Muscle of arm (tissue), 12 donors: ENCODE results near the gene PITPNM3. TPM values are rescaled to one million over a fixed set of nuclear protein-coding genes. Genes with fewer than 3 reads are reported as not detected.

ENCODE experiments used
- DNase-seq: peaks from one replicate; pipeline ENCODE4 v3.0.0-alpha.2; 2013
- polyA plus RNA-seq, 12 donors: library from polyadenylated mRNA; unstranded; fragments of 120-200 nt; gene quantifications; one replicate each; pipeline ENCODE4 v1.2.1, GENCODE V29; 2013; ENCODE audit not compliant: insufficient read length in 12 of 12

The PITPNM3 gene
- polyA plus RNA-seq, 12 donors = 2.5 to 10.3 (median 5.8) TPM; not detected in 1

GRCh38 chr17:6482105-6482455, 74.3 kb downstream of the PITPNM3 start:
- no peak for DNase-seq

DNA sequence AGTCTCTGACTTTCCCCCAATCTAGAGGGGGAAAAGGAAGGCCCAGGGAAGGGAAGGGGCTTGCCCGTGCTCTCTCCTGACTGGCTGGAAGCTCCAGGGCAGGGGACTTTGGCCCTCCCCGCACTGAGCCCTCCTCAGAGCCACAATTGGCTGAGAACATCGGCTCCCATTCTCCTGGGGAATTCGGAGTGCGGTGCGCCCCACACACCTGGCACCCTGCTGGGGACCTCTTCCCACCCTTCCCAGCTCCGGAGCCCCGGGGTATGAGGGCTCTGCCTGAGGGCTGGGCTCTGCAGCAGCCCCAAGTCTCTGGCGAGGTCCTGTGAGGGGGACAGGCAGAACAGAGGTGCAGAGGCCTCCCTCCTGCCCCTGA, 76.1 kb downstream of the PITPNM3 start:
- DNase-seq = no peak

DNA sequence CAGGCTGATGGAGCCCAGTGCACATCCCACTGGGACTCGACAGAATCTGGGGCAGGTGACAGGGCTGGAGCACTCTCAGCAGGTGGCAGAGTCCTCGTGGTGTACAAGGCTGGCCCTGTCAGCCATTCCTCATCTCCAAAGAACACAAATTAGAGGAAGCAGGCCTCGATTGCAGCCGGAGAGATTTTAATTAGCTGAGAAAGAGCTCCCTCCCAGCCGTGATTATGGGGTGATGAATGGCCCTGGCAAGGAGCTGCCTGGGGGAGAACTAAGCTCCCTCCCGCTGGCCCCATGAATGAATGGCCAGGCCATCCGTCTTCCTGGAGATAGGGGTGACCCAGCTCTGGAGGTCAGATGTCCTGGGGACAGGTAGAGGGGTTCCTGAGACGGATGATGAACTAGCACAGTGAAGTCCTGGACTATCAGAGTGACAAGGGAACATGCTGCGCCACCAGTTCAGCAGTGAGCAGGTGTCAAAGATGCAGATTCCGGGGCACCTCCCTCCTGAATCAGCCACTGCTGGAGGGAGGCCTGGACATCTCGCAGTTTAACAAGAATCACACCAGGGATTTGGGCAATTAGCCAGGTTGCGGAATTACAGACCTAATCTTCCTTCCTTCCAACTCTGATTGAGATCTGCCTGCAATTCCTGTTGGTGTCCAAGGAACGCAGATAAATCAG, 76.6 kb downstream of the PITPNM3 start:
- no peak for DNase-seq

GRCh38 chr17:6478486-6478885, 77.9 kb downstream of the PITPNM3 start:
- no peak for DNase-seq

DNA sequence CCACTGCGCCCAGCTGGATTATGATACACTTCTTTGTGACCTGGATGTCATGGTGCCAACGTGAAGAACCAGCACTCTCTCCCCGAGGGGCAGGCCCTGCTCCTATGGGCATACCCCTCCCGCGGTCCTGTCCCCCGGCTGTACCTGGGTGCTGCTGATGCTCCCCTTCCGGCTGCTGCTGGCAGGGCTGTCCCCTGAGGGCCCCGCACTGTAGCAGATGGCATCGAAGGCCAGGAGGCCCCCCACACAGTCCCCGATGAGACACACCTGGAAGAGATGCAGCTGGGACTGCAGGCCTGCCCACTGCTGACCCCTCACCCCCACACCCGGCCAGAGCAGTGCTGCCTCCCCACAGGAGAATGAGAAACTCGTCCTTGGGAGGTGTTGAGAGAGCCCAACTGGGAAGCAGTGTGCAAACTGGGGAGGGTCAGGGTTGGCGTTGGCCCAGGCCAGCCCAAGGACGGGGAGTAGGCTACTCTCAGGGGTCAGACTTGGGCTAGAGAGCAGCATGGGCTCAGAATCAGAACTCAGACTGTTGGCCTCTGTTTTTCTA, 78.4 kb downstream of the PITPNM3 start:
- DNase-seq = no peak

DNA sequence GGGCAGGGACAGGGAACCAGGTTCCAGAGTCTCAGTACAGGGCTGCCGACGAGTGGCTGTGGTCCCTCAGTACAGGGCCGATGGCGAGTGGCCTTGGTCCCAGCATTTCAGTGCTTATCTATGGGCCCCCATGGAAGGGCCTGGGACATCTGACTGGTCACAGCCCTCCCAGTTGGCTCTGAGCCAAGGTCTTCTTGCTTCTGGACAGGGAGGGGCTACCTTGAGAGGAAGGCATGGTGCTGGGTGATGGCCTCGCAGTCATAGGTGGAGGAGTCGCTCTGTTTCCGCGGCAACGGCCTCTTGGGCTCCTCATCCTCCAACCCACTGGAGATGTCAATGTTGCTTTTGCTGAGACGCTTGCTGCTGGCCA, 79.6 kb downstream of the PITPNM3 start:
- no peak for DNase-seq

GRCh38 chr17:6476076-6476809, 80.1 kb downstream of the PITPNM3 start:
- DNase-seq = no peak

- no peak for DNase-seq
Observed at GRCh38 chr17:6475411-6475810, 80.9 kb downstream of the PITPNM3 start.

DNA sequence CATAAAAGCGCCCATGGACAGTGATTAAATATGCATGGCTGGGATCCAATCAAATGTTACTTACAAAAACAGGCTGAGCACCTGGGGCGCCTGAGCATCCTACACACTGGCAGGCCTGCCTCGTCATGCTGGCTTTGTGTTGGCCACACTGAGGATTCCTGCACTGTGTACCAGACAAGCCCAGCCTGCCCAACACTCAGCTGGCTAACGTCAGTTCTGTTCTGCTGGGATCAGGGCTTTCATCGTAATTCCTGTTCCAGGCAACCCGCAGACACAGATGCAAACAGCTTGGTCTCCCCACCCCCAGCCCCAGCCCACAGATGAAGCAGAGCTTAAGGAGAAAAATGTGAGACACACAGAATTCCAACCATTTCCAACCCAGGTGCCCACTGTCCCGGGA, 81.4 kb downstream of the PITPNM3 start:
- no peak for DNase-seq

- DNase-seq = no peak
Observed at GRCh38 chr17:6474376-6474775, 82.0 kb downstream of the PITPNM3 start.

DNA sequence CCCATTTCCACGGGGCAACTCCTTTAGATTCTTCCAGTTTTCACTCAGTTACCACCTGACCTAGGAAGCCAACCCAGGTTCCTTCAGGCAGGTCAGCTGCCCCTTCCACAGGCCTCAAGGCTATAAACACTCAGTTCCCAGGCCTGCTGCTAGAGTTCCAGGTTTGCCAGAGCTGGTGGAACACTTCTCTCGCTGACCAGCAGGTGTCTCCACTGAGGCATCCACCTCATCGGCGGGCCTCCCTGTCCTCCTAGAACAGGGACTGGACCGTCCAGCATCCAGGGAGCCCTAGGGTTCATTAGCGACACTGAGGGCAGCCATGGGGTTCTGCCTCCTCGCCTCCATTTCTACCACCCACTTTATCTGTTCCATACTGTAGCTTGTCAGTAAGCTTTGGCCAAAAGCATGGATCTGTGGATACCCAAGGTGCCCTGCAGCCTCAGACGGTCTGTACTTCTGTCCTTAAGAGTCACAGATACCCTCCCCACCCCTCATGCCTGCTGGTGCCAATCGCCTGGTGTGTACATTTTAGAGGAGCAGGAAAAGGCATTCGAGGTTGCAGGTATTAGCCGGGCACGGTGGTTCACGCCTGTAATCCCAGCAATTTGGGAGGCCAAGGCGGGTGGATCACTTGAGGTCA, 83.1 kb downstream of the PITPNM3 start:
- peak; percentile 74 for DNase-seq

DNA sequence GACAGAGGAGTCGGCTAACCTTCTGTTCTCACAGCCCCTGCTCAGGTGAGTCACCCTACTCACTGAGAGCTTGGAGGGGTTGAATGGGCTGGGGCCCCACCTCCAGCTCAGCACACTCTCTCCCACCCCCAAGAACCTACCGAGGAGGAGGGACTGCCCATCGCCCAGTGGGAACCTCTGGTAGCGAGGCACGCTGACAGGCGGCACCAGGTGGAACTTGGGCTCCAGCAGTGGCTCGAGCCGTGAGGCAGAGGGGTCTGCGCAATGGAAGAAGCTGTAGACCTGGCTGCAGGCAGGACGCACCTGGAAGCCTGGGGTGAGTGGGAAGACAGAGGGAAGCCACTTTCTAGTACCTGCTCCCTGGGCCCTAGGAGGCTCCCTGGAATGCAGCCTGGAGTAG, 83.8 kb downstream of the PITPNM3 start:
- DNase-seq = no peak

GRCh38 chr17:6471531-6472465, 84.6 kb downstream of the PITPNM3 start:
- no peak for DNase-seq

GRCh38 chr17:6470751-6471521, 85.4 kb downstream of the PITPNM3 start:
- no peak for DNase-seq

DNA sequence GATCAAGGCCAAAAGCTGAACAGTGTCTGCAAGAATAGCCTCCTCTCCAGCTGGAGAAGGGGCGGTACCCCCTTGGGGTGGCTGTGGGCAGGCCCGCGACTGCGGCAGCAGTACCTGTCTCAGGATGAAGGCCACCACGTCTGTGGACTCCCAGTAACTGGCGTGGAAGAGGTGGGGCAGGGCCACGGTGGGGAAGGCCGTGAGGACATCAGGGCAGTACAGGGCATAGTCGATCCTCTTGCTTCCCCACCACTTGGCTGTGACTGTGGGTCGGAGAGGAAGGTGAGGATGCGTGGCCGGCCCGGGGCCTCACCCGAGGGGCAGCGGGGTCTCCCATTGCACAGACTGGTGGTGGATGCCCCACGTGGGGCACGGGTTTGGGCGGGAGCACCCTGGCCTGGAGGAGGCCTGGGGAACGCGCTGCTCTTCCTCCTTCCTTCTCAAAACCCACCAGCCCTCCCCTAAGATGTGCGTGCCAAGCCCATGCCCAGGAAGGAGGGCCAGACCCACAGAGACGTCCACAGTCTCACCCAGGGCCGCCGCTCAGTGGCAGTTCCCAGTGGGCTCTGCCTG, 86.1 kb downstream of the PITPNM3 start:
- DNase-seq = no peak

DNA sequence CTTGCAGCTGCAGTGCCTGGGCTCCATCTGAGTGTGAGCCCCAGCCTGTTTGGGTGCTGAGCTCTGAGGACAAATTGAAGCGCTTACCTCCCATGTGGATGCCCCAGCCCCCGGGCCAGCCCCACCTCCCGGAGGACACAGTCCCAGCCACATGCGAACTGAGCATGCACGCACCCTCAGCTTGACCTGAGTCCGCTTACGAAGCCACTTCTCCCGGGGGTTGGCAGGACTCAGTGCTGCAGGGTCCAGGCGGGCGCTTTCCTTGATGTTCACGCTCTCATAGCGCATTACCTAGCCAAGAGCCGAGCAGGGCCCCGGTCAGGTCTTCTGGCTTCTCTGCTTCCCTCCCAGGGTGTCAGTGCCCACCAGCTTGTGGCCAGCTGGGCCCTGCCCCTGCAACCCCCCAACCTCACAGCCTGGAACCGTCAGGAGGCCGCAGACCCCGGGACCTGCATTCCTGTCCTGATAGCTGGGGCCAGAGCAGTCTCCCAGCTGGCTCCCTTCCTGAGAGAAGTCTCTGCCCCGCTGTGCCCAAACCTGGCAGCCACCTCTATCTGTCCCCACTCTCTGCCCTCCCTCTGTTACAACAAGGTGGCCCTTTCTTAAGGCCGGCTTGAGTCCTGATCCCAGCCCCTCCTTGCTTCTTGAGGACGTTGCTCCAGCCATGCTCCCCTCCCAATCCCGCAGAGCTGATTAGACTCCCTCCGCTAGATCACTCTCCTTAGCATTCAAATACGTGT, 88.1 kb downstream of the PITPNM3 start:
- no peak for DNase-seq

- DNase-seq = no peak
Observed at GRCh38 chr17:6467567-6467966, 88.8 kb downstream of the PITPNM3 start.

GRCh38 chr17:6465206-6466003, 91.0 kb downstream of the PITPNM3 start:
- DNase-seq = no peak

DNA sequence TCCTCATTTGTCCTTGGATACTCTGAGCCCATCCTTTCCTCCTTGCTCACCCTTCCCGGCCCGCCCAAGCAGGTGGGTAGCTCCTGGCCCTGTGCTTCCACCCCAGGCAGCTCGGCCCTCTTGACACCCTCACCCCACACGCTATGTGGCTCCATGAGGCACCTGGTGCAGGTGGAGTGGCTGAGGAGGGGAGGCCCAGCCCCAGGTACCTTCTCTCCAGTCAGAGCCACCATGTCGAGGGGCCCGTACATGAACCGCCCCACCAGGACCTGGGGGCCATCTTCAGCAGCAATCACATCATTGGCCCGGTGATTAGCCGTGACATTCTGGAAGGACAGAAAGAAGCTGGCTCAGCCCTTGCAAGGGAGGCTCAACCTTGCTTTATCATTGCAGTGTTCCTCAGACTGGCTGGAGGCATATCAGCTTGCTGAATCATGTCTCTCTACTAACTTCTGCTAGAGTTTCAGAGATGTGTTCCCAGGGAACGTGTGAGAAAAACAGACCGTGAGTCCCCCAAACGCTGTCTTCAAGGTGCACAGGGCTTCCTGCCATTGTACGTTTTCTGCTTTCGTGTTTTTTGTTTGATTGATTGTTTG, 91.8 kb downstream of the PITPNM3 start:
- no peak for DNase-seq
